ENCODE results near the gene PGBD5.
A peak's percentile ranks its signal among the peaks of the same experiment; 100 is the strongest.

The PGBD5 gene

GRCh38 chr1:230293390-230293700 lies 132.8 kb downstream of the PGBD5 start:
- Mint-ChIP-seq H3K4me1 (ENCODE audit: low read depth) (peaks cover 11% of the 10 kb centered on the region), H3K9me3 (ENCODE audit: low read depth) (no peaks in the 10 kb centered on the region), H3K27me3 (peaks cover 19% of the 10 kb centered on the region), H3K4me3 (no peak overlapping the region), H3K27ac (no peak overlapping the region), H3K36me3 (no peaks in the 10 kb centered on the region)

GRCh38 chr1:230292689-230293389 lies 133.3 kb downstream of the PGBD5 start:
- Mint-ChIP-seq H3K4me3 (no peak overlapping the region), H3K9me3 (ENCODE audit: low read depth) (no peaks in the 10 kb centered on the region), H3K4me1 (ENCODE audit: low read depth) (peaks cover 11% of the 10 kb centered on the region), H3K27ac (no peak overlapping the region), H3K27me3 (peaks cover 19% of the 10 kb centered on the region), H3K36me3 (no peaks in the 10 kb centered on the region)

- Mint-ChIP-seq H3K27me3 (peaks cover 19% of the 10 kb centered on the region), H3K4me1 (ENCODE audit: low read depth) (peaks cover 11% of the 10 kb centered on the region), H3K27ac (no peak overlapping the region), H3K9me3 (ENCODE audit: low read depth) (no peaks in the 10 kb centered on the region), H3K36me3 (no peaks in the 10 kb centered on the region), H3K4me3 (peak overlapping the region; percentile 35)
These were observed 134.2 kb downstream of the PGBD5 start for GRCh38 chr1:230291731-230292620.

GRCh38 chr1:230289350-230289644 lies 136.8 kb downstream of the PGBD5 start:
- Mint-ChIP-seq H3K4me3 (no peak overlapping the region), H3K4me1 (ENCODE audit: low read depth) (peaks cover 11% of the 10 kb centered on the region), H3K36me3 (no peaks in the 10 kb centered on the region), H3K27me3 (peaks cover 7% of the 10 kb centered on the region), H3K9me3 (ENCODE audit: low read depth) (no peaks in the 10 kb centered on the region), H3K27ac (no peak overlapping the region)

GRCh38 chr1:230288641-230289349 lies 137.3 kb downstream of the PGBD5 start:
- Mint-ChIP-seq H3K27me3 (peaks cover 7% of the 10 kb centered on the region), H3K4me1 (ENCODE audit: low read depth) (peaks cover 11% of the 10 kb centered on the region), H3K36me3 (no peaks in the 10 kb centered on the region), H3K4me3 (no peak overlapping the region), H3K27ac (no peak overlapping the region), H3K9me3 (ENCODE audit: low read depth) (no peaks in the 10 kb centered on the region)

- Mint-ChIP-seq H3K4me1 (ENCODE audit: low read depth) (peaks cover 11% of the 10 kb centered on the region), H3K27me3 (peaks cover 2% of the 10 kb centered on the region), H3K4me3 (no peak overlapping the region), H3K27ac (no peak overlapping the region), H3K36me3 (no peaks in the 10 kb centered on the region), H3K9me3 (ENCODE audit: low read depth) (no peaks in the 10 kb centered on the region)
These were observed 138.3 kb downstream of the PGBD5 start for GRCh38 chr1:230287674-230288315.

GRCh38 chr1:230286890-230287269 lies 139.3 kb downstream of the PGBD5 start:
- Mint-ChIP-seq H3K27ac (no peak overlapping the region), H3K27me3 (peaks cover 2% of the 10 kb centered on the region), H3K36me3 (no peaks in the 10 kb centered on the region), H3K4me1 (ENCODE audit: low read depth) (peaks cover 13% of the 10 kb centered on the region), H3K4me3 (no peak overlapping the region), H3K9me3 (ENCODE audit: low read depth) (no peaks in the 10 kb centered on the region)

- H3K27ac Mint-ChIP-seq, result no peak overlapping the region
- peaks cover 2% of the 10 kb centered on the region for H3K27me3 Mint-ChIP-seq
- H3K9me3 Mint-ChIP-seq (ENCODE audit: low read depth), result no peaks in the 10 kb centered on the region
These were observed 139.8 kb downstream of the PGBD5 start for GRCh38 chr1:230286166-230286889.

GRCh38 chr1:230285351-230285750 lies 140.8 kb downstream of the PGBD5 start:
- Mint-ChIP-seq H3K9me3 (ENCODE audit: low read depth) (no peaks in the 10 kb centered on the region), H3K4me3 (no peak overlapping the region), H3K36me3 (no peaks in the 10 kb centered on the region), H3K4me1 (ENCODE audit: low read depth) (peaks cover 13% of the 10 kb centered on the region), H3K27me3 (peaks cover 2% of the 10 kb centered on the region), H3K27ac (no peak overlapping the region)

More at GRCh38 chr1:230286166-230286889, 139.8 kb downstream of the PGBD5 start:
- H3K36me3 Mint-ChIP-seq, result no peaks in the 10 kb centered on the region
- no peak overlapping the region for H3K4me3 Mint-ChIP-seq
- peaks cover 13% of the 10 kb centered on the region for H3K4me1 Mint-ChIP-seq (ENCODE audit: low read depth)

- Mint-ChIP-seq H3K36me3 (no peaks in the 10 kb centered on the region), H3K27me3 (peaks cover 2% of the 10 kb centered on the region), H3K27ac (no peak overlapping the region), H3K4me1 (ENCODE audit: low read depth) (peaks cover 13% of the 10 kb centered on the region), H3K4me3 (no peak overlapping the region), H3K9me3 (ENCODE audit: low read depth) (no peaks in the 10 kb centered on the region)
These were observed 141.2 kb downstream of the PGBD5 start for GRCh38 chr1:230284891-230285290.

- no peaks in the 10 kb centered on the region for H3K36me3 Mint-ChIP-seq
These were observed 142.5 kb downstream of the PGBD5 start for GRCh38 chr1:230283678-230284077.

GRCh38 chr1:230282157-230282556 lies 144.0 kb downstream of the PGBD5 start:
- no peaks in the 10 kb centered on the region for H3K36me3 Mint-ChIP-seq
- H3K4me1 Mint-ChIP-seq (ENCODE audit: low read depth), result peaks cover 30% of the 10 kb centered on the region
- peak overlapping the region; percentile 61 for H3K27ac Mint-ChIP-seq
- H3K9me3 Mint-ChIP-seq (ENCODE audit: low read depth), result no peaks in the 10 kb centered on the region
- no peaks in the 10 kb centered on the region for H3K27me3 Mint-ChIP-seq
- no peak overlapping the region for H3K4me3 Mint-ChIP-seq

More at GRCh38 chr1:230283678-230284077, 142.5 kb downstream of the PGBD5 start:
- peaks cover 18% of the 10 kb centered on the region for H3K4me1 Mint-ChIP-seq (ENCODE audit: low read depth)
- no peak overlapping the region for H3K4me3 Mint-ChIP-seq
- H3K27me3 Mint-ChIP-seq, result no peaks in the 10 kb centered on the region
- no peaks in the 10 kb centered on the region for H3K9me3 Mint-ChIP-seq (ENCODE audit: low read depth)
- peak overlapping the region; percentile 6 for H3K27ac Mint-ChIP-seq

GRCh38 chr1:230281556-230281955 lies 144.6 kb downstream of the PGBD5 start:
- Mint-ChIP-seq H3K4me1 (ENCODE audit: low read depth) (peaks cover 36% of the 10 kb centered on the region), H3K36me3 (peaks cover 2% of the 10 kb centered on the region), H3K27ac (peak overlapping the region; percentile 22), H3K9me3 (ENCODE audit: low read depth) (no peaks in the 10 kb centered on the region), H3K4me3 (no peak overlapping the region), H3K27me3 (no peaks in the 10 kb centered on the region)

GRCh38 chr1:230280906-230281413 lies 145.2 kb downstream of the PGBD5 start:
- Mint-ChIP-seq H3K36me3 (peaks cover 2% of the 10 kb centered on the region), H3K27ac (no peak overlapping the region), H3K27me3 (no peaks in the 10 kb centered on the region), H3K4me1 (ENCODE audit: low read depth) (peaks cover 38% of the 10 kb centered on the region), H3K9me3 (ENCODE audit: low read depth) (no peaks in the 10 kb centered on the region), H3K4me3 (no peak overlapping the region)

Measured in activated naive CD8-positive, alpha-beta T cell (primary cell).